ENCODE data around the gene MED12.

Gene MED12

DNA sequence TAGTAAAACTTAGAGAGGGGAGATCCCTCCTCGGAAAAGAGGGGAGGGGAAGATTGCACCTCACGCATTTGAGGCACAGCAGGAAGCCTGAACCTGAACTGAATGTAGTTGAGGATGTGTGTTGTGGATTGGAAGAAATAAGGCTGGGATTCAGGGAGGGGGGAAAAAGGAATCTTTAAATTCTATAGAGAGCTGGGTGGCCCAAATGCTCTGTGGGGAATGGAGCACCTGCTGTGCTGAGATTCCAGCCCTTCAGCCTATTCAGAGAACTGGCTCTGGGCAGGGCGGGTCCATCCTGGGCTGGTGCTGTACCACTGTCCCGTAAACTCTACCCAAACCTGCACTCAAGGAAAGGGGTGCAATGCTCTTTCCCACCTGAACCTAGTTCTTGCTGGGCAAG lies 18.7 kb upstream of the MED12 start:
- DNase-seq (ENCODE audit: extremely low read depth, low read depth), result no peak
- TF ChIP-seq, protein P1, sequence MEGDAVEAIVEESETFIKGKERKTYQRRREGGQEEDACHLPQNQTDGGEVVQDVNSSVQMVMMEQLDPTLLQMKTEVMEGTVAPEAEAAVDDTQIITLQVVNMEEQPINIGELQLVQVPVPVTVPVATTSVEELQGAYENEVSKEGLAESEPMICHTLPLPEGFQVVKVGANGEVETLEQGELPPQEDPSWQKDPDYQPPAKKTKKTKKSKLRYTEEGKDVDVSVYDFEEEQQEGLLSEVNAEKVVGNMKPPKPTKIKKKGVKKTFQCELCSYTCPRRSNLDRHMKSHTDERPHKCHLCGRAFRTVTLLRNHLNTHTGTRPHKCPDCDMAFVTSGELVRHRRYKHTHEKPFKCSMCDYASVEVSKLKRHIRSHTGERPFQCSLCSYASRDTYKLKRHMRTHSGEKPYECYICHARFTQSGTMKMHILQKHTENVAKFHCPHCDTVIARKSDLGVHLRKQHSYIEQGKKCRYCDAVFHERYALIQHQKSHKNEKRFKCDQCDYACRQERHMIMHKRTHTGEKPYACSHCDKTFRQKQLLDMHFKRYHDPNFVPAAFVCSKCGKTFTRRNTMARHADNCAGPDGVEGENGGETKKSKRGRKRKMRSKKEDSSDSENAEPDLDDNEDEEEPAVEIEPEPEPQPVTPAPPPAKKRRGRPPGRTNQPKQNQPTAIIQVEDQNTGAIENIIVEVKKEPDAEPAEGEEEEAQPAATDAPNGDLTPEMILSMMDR (IDR thresholded peaks at IDR 0.05; ENCODE audit: low read depth, low read length), result no peak

DNA sequence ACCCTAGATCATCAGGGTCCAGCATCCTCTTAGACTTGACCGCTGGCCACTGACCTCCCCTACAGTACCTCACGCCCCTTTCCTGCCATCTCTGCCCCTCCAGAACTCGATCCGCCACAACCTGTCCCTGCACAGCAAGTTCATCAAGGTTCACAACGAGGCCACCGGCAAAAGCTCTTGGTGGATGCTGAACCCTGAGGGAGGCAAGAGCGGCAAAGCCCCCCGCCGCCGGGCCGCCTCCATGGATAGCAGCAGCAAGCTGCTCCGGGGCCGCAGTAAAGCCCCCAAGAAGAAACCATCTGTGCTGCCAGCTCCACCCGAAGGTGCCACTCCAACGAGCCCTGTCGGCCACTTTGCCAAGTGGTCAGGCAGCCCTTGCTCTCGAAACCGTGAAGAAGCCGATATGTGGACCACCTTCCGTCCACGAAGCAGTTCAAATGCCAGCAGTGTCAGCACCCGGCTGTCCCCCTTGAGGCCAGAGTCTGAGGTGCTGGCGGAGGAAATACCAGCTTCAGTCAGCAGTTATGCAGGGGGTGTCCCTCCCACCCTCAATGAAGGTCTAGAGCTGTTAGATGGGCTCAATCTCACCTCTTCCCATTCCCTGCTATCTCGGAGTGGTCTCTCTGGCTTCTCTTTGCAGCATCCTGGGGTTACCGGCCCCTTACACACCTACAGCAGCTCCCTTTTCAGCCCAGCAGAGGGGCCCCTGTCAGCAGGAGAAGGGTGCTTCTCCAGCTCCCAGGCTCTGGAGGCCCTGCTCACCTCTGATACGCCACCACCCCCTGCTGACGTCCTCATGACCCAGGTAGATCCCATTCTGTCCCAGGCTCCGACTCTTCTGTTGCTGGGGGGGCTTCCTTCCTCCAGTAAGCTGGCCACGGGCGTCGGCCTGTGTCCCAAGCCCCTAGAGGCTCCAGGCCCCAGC lies 17.6 kb upstream of the MED12 start:
- DNase-seq (ENCODE audit: extremely low read depth, low read depth), result no peak
- TF ChIP-seq, protein P1 (IDR thresholded peaks at IDR 0.05; ENCODE audit: low read depth, low read length), result no peak

DNA sequence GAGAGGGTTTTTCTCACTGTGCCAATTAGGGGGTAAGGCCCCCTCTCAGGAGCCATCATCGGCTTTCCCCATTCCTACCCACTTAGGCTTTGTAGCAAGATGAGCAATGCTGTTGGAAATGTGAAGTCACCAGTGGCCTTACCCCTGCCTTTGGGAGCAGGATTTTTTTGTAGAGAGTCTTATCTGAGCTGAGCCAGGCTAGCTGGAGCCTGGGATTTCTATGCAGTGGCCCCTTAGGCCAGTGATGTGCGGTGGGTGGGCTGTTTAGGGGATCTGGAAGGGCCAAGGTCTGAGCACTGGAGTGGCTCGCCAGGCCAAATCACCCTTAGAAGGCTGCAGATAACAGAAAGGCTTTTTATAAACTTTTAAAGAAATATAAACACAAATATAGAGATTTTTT lies 16.1 kb upstream of the MED12 start:
- TF ChIP-seq, protein P1 (IDR thresholded peaks at IDR 0.05; ENCODE audit: low read depth, low read length), result no peak
- no peak for DNase-seq (ENCODE audit: extremely low read depth, low read depth)

DNA sequence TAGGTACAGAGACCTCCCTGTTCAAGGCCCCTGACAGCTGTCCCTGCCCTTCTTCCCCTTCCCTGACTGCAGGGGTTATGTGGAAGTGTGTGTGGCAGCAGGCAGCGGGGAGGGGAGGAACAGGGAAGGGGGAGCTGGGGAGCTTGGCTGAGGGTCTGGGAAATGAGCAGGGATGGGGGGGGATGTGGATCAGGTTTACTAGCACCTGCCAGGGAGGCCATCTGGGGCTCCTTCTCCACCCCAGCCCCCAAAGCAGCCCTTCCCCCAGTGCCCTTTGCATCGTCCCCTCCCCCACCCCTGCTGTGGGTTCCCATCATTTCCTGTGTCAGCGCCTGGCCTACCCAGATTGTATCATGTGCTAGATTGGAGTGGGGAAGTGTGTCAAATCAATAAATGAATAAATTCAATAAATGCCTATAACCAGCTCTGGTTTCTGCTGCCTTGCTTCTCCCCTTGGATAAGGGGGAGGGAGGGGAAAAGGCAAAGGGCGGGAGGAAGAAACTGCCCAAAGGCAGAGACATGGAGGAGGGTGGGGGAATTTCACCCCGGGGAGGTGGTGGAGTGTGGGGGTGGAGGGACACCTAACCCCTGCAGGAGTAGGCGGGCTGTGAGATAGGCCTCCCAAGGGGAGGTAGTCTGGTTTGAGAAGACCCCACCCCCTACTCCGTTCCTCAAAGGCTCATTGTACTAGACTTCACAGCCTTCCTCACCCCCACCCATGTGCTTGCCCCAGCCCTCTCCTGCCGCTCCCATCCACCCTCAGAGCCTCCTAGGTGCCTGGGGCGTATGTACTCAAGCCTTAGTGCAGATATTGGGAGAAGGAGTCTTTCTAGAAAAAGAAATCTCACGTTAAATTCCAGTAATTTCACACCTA lies 15.0 kb upstream of the MED12 start:
- TF ChIP-seq, protein P1 (IDR thresholded peaks at IDR 0.05; ENCODE audit: low read depth, low read length), result no peak
- no peak for DNase-seq (ENCODE audit: extremely low read depth, low read depth)

DNA sequence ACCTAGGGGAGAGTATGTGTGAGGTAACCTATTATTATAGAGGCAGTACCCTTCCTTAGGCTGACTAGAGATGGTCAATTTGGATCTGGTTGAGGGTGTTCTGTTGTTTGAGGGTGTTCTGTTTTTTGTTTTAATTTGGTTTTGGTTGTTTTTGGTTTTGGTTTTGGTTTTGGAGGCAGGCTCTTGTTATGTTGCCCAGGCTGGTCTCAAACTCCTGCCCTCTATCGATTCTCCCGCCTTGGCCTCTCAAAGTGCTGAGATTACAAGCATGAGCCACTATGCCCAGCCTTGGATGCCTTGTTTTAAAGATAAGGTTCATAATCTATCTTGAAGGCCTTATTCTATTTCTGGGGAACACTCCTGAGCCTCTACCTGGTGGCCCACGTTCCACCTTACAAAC lies 12.8 kb upstream of the MED12 start:
- TF ChIP-seq, protein P1 (IDR thresholded peaks at IDR 0.05; ENCODE audit: low read depth, low read length), result no peak
- no peak for DNase-seq (ENCODE audit: extremely low read depth, low read depth)

DNA sequence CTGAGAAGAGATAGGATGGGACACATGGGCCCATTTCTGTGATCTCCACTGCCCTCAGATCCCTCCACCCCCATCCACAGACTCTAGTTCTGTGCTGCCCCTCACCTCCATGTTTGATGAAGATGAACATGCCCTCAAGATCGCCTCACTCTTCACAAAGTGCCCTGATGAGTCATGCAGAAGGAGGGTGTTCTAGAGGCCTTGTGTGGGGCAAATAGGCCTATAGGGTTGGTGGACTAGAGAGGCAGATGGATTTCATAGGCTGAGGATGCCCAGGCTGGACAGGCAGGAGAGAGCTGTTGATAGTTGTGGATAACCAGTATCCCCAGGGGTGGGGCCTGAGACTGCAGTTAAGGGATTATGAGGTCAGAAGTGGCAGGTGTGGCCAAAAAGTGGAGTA lies 12.0 kb upstream of the MED12 start, which contains the start of gene CXorf65:
CXorf65 (minus strand) TSS at position 314 of the 400 bp plus-strand sequence; CDS start at position 130, 184 bp downstream.
- TF ChIP-seq, protein P1 (IDR thresholded peaks at IDR 0.05; ENCODE audit: low read depth, low read length), result no peak
- DNase-seq (ENCODE audit: extremely low read depth, low read depth), result no peak
